22Rv1 (cell line): ENCODE results near the gene CNST.

Experiments
- ZFX ChIP-seq: fragments of 450-650 bp; IDR thresholded peaks from 2 replicates; pipeline ENCODE4 v1.6.1; 2017; ENCODE audit warnings: antibody characterized with exemption, borderline replicate concordance
- TF ChIP-seq, protein P1 (sequence below): fragments of 450-650 bp; IDR thresholded peaks from 2 replicates; pipeline ENCODE4 v1.5.1; 2017; ENCODE audit warnings: mild to moderate bottlenecking

DNA sequence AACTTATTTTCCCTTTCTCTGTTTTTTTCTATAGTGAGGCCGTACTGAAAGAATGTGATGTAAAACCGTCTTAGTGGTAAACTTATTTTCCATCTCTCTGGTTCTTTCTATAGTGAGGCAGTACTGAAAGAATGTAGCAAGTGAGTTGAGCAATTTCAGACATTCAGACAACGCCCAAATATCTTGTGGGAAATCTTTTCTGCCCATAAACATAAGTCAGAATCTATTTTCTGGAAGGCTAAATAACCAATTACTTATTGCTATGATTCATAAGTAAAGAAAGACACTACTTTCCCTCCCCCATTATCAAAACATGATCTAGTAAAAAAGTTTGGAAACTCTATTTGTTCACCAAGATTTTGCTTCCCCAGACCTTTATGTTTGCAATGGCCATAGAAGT, 139.1 kb downstream of the CNST start:
- TF ChIP-seq, protein P1, sequence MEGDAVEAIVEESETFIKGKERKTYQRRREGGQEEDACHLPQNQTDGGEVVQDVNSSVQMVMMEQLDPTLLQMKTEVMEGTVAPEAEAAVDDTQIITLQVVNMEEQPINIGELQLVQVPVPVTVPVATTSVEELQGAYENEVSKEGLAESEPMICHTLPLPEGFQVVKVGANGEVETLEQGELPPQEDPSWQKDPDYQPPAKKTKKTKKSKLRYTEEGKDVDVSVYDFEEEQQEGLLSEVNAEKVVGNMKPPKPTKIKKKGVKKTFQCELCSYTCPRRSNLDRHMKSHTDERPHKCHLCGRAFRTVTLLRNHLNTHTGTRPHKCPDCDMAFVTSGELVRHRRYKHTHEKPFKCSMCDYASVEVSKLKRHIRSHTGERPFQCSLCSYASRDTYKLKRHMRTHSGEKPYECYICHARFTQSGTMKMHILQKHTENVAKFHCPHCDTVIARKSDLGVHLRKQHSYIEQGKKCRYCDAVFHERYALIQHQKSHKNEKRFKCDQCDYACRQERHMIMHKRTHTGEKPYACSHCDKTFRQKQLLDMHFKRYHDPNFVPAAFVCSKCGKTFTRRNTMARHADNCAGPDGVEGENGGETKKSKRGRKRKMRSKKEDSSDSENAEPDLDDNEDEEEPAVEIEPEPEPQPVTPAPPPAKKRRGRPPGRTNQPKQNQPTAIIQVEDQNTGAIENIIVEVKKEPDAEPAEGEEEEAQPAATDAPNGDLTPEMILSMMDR: no peak
- no peak for TF ChIP-seq ZFX
